Posterior cingulate gyrus (tissue), 11 donors: ENCODE measurements around the gene LYRM4.
"Not testable (repeated sequence)": the region's sequence is repeated elsewhere in the genome, so short reads cannot be mapped to it uniquely, and the experiment has no call there.

Experiments
- DNase-seq, 10 donors: peaks; one replicate each; pipeline versions ENCODE4 v3.0.0 to v3.0.0-alpha.2; 2020 to 2021; ENCODE audit warnings: mixed read lengths in 3 of 10
- intact Hi-C: fragments of 100-400 bp; cut with DNase I; formaldehyde crosslinking; loops from one replicate; pipeline ENCODE4 v1.15.1; 2023

LYRM4 gene

GRCh38 chr6:5127106-5127687, 133.6 kb downstream of the LYRM4 start:
- intact Hi-C loops = no loop called here

GRCh38 chr6:5126214-5126613, 134.5 kb downstream of the LYRM4 start:
- intact Hi-C loops = no loop called here

More at GRCh38 chr6:5127106-5127687, 133.6 kb downstream of the LYRM4 start:
- no peak for DNase-seq

GRCh38 chr6:5125152-5126006, 135.4 kb downstream of the LYRM4 start:
- no peak for DNase-seq
- intact Hi-C loops = no loop called here

More at GRCh38 chr6:5126214-5126613, 134.5 kb downstream of the LYRM4 start:
- DNase-seq = no peak

- intact Hi-C loops = no loop called here
- no peak for DNase-seq
Measured at GRCh38 chr6:5124526-5124925, 136.2 kb downstream of the LYRM4 start.

- intact Hi-C loops = no loop called here
- peak in 1 of 10 donors; percentile 69 for DNase-seq
Measured at GRCh38 chr6:5123296-5124143, 137.2 kb downstream of the LYRM4 start.

GRCh38 chr6:5122504-5123112, 138.1 kb downstream of the LYRM4 start:
- intact Hi-C loops = no loop called here
- peak in 1 of 10 donors; percentile 79 for DNase-seq

- intact Hi-C loops = no loop called here
Measured at GRCh38 chr6:5121956-5122355, 138.8 kb downstream of the LYRM4 start.

GRCh38 chr6:5121479-5121878, 139.3 kb downstream of the LYRM4 start:
- intact Hi-C loops = no loop called here
- DNase-seq = no peak

More at GRCh38 chr6:5121956-5122355, 138.8 kb downstream of the LYRM4 start:
- no peak for DNase-seq

- intact Hi-C loops, DNase-seq: not testable (repeated sequence)
Measured at GRCh38 chr6:5120543-5120942, 140.2 kb downstream of the LYRM4 start.

GRCh38 chr6:5120011-5120410, 140.7 kb downstream of the LYRM4 start:
- intact Hi-C loops = no loop called here
- DNase-seq = no peak

- intact Hi-C loops = no loop called here
- no peak for DNase-seq
Measured at GRCh38 chr6:5119090-5119951, 141.4 kb downstream of the LYRM4 start.

GRCh38 chr6:5116243-5116991, 144.3 kb downstream of the LYRM4 start:
- DNase-seq = no peak
- intact Hi-C loops = no loop called here

- intact Hi-C loops = no loop called here
Measured at GRCh38 chr6:5115168-5115567, 145.6 kb downstream of the LYRM4 start.

GRCh38 chr6:5113096-5113495, 147.7 kb downstream of the LYRM4 start:
- DNase-seq = no peak
- intact Hi-C loops = no loop called here

More at GRCh38 chr6:5115168-5115567, 145.6 kb downstream of the LYRM4 start:
- DNase-seq = peak in 1 of 10 donors; percentile 51

GRCh38 chr6:5112066-5112799, 148.5 kb downstream of the LYRM4 start:
- intact Hi-C loops = no loop called here

GRCh38 chr6:5111626-5112025, 149.1 kb downstream of the LYRM4 start:
- intact Hi-C loops = no loop called here
- peak in 1 of 10 donors; percentile 19 for DNase-seq

More at GRCh38 chr6:5112066-5112799, 148.5 kb downstream of the LYRM4 start:
- peak in 1 of 10 donors; percentile 43 for DNase-seq

GRCh38 chr6:5110246-5110645, 150.5 kb downstream of the LYRM4 start:
- peak in 1 of 10 donors; percentile 46 for DNase-seq
- intact Hi-C loops = no loop called here

- DNase-seq = no peak
- intact Hi-C loops = no loop called here
Measured at GRCh38 chr6:5109436-5109835, 151.3 kb downstream of the LYRM4 start.
